NB4 (cell line): Measurements from ENCODE around the gene MPP4.

Experiments used
- CTCF ChIP-seq: IDR thresholded peaks from one replicate; pipeline ENCODE4 v1.5.1; 2012; ENCODE audit warnings: low read depth, low read length
- POLR2A ChIP-seq: IDR thresholded peaks from 2 replicates; pipeline ENCODE4 v1.6.1; 2011; ENCODE audit warnings: mild to moderate bottlenecking; ENCODE audit not compliant: insufficient read length; ENCODE audit errors: extremely low read depth

GRCh38 chr2:201698588-201699226, at the start of gene MPP4:
- TF ChIP-seq CTCF (no peak), POLR2A (no peak)
